HL-60/S4 treated with phorbol 12-myristate 13-acetate at 8.2 ng/mL for 4 days and 3 days (cell line): ENCODE data around the gene RERE.
"Not testable (repeated sequence)": the region's sequence is repeated elsewhere in the genome, so short reads cannot be mapped to it uniquely, and the experiment has no call there.

Source experiments
- in situ Hi-C: fragments of 300-500 bp; cut with MboI; formaldehyde crosslinking; loops from 2 replicates; pipeline ENCODE4 v1.15.0; 2022; ENCODE audit warnings: low sequenced_read_pairs

RERE gene

GRCh38 chr1:8809342-8809736 lies 8.1 kb downstream of the RERE start:
- in situ Hi-C loops, result no loop called here

GRCh38 chr1:8807004-8807403 lies 10.4 kb downstream of the RERE start:
- in situ Hi-C loops, result no loop called here

GRCh38 chr1:8800416-8800815 lies 17.0 kb downstream of the RERE start:
- in situ Hi-C loops, result no loop called here

DNA sequence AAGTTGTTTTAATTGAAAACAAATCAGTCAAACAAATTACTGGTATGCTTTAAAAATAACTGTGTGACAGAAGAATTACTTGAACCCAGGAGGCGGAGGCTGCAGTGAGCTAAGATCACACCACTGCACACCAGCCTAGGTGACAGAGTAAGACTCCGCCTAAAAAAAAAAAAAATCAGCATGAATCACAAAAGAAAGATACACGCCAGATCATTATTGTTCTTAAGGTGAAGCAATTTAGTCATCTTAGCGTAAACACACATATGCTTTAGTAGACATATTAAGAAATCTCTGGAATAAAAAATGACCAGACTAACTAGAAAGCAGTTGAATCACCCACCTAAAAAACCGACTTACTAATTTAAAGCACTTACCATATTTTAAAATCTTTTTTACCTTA lies 20.2 kb downstream of the RERE start:
- in situ Hi-C loops, result no loop called here

DNA sequence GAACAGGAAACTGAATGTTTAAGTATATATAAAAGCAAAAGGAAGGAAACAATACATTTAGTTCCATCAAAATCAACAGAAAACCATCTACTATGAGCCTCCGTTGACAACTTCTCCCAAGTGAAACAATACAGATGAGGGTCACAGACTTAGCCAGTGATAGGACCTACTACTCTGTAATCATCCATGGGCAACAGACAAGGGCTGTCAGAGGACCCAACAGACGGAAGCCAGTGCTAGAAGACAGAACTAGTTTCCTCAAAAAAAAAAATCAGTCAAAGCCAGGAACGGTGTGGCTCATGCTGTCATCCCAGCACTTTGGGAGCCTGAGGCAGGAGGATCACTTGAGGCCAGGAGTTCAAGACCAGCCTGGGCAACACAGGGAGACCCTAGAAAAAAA lies 20.6 kb downstream of the RERE start:
- in situ Hi-C loops, result no loop called here

DNA sequence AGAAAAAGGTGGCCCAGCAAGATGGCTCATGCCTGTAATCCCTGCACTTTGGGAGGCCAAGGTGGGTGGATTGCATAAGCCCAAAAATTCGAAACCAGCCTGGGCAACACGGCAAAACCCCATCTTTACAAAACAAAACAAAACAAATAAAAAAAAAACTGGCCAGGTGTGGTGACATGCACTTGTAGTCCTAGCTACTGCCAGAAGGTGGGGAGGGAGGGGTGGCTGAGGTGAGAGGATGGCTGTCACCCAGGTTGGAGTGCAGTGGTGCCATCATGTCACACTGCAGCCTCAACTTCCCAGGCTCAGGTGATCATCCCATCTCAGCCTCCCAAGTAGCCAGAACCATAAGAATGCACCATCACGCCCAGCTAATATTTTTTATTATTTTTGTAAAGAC lies 22.8 kb downstream of the RERE start:
- in situ Hi-C loops, result no loop called here

GRCh38 chr1:8791819-8792218 lies 25.6 kb downstream of the RERE start:
- in situ Hi-C loops, result no loop called here

DNA sequence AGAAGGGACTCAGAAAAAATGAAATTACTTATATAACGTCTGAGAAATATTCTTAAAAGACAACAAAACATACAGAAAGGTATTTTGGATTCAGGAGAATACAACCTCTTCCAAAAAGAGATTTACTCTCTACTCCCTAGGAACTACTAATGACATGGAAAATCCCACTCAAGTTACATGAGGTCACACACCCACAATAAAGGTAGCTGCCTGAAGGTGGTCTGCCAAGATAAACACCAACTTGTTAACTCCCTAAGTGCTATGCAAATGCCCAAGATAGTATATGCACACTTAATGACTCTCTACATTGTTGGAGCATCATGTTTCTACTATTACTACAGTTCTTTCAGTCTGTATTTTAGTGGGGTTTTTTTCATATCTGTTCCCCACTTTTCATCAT lies 26.5 kb downstream of the RERE start:
- in situ Hi-C loops, result no loop called here

GRCh38 chr1:8790478-8790877 lies 27.0 kb downstream of the RERE start:
- in situ Hi-C loops, result no loop called here

GRCh38 chr1:8789314-8790214 lies 27.9 kb downstream of the RERE start:
- in situ Hi-C loops, result no loop called here

DNA sequence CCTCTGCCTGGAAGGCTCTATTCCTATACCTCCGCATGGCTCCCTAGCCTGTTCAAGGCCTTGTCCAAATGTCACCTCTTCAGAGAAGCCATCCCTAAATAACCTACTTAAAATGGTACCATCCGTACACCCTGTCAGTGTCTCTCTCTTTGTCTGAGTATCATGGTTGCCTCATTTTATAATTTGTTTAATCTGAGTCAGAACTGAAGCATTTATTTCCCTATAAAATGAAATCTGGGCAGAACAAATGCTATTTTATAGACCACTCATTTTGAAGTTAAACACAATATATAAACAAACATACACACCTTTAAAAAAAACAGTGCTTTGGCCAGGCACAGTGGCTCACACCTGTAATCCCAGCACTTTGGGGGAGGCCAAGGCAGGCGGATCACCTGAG lies 30.2 kb downstream of the RERE start:
- in situ Hi-C loops, result no loop called here

DNA sequence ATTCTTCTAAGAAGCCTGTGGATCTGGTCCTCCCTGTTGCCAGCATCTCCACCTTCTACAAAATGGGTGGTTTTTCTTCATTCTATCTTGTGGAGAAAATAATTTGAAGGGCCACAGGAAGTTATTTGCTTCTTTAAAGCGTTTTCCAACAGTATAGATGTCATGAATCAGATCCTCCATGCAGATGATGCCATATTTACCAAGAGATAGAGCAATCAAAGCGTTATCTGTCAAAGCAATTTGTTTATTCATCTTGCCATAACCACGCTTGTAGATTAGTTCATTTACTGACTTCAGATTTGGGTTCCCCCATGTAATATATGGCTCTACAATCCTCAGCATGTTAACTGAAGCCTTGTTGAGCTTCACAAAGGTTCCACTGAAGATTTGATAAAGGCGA lies 31.2 kb downstream of the RERE start:
- in situ Hi-C loops, result not testable (repeated sequence)

GRCh38 chr1:8782955-8783354 lies 34.5 kb downstream of the RERE start:
- in situ Hi-C loops, result no loop called here

DNA sequence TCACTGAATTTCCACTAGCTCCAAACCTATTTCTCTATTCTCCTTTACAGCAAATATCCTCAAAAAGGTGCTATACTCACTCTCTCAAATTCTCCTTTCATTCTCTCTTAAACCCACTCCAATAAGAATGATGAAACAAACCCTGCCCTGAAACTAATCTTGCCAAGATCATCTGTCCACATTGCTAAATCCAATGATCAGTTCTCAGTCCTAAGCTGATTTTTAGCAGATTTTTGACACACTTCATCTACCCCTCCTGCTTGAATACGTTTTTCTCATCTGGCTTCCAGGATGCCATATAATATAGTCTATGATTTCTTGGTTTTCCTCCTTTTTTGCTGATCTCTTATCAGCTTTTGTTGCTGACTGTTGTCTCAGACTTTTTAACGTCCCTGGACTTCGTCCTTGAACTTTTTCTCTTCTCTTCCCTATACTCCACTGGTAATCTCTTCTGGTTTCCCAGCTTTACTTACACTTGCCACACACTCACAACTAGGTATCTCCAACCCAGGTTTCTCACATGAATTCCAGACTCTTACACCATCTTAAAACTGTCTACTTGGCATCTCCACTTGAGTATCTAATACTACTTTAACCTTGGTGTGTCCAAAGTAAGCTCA lies 35.3 kb downstream of the RERE start:
- in situ Hi-C loops, result no loop called here

DNA sequence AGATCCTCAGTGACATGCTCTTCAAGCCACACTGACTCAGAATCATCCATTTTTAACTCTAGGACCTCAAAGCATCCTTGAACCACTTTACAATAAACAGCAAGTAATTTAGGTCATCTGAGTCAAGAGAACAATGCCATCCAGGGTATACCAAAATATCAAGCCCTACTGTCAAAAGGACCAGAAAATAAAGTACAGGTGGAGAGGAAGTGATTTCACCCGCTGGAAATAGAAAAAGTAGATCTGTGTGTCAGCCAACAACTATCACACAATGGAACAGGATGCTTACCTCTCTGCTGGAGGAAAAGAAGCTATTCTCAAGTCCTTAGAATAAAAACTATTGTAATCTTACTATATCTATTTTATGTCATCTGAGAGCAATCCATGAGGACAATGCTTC lies 37.0 kb downstream of the RERE start:
- in situ Hi-C loops, result no loop called here

DNA sequence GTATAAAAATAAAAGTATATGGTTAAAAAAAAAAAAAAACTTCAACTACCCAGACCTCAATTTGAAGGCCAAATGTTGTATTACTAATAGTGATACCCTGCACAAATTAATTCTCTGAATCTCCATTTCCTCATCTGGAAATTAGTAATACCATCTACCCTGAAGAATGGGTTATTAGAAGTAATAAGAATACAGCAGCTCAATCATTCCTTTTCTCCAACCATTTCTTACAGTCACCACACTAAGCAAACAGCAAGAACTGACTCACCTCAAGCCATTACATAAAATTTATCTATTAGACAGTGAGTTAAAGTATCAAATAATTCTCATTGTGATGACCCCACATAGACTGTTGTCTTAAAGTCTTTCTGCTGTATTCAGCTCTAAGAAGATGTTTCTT lies 39.6 kb downstream of the RERE start:
- in situ Hi-C loops, result no loop called here

- in situ Hi-C loops, result no loop called here
These were observed 41.3 kb downstream of the RERE start for GRCh38 chr1:8776104-8776503.

DNA sequence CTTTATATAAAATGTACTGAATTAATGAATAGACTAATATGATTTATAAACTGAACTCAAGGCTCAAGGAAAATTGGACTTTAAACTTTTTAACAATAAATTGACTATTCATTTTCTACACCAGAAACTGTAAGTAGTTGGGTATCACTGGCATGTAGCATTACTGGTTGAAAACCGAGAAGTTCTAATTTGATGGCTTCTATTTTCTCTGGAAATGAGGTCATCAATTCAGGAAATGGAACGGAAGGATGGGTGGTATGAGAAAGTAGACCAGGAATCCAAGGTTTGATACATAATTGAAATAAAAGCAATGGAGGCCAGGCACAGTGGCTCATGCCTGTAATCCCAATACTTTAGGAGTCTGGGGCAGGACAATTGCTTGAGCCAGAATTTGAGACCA lies 50.4 kb downstream of the RERE start:
- in situ Hi-C loops, result no loop called here

DNA sequence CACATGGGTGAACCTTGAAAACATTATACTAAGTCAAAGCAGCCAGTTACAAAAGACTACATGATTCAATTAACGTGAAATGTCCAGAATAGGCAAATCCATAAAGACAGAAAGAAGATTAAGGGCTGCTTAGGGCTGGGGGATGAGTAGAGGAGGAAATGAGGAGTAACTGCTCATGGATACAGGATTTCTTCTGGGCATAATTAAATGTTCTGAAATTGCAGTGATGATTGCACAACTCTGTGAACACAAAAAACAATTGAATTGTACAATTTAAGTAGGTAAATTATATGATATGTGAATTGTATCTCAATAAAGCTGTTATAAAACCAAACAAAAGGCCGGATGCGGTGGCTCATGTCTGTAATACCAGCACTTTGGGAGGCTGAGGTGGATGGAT lies 52.2 kb downstream of the RERE start:
- in situ Hi-C loops, result no loop called here

GRCh38 chr1:8764293-8764937 lies 53.0 kb downstream of the RERE start:
- in situ Hi-C loops, result no loop called here

DNA sequence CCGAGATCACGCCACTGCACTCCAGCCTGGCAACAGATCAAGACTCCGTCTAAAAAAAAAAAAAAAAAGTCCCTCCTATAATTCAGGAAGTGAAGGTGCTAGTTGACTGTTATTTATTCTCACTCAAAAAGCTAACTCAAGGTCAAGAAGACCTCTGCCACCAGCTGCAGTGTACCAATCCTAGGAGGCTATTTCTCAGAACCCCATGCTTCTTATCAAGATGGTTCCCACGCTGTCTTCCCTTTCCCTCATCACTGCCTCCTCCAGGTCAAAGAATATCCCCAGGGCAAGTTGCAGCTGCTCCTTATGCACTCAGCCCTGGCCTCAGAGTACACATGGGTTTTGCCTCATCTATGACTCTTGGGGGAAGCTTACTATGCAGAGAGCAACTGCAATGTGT lies 53.6 kb downstream of the RERE start:
- in situ Hi-C loops, result no loop called here

GRCh38 chr1:8754993-8755392 lies 62.4 kb downstream of the RERE start:
- in situ Hi-C loops, result no loop called here
